NCI-H1417 (cell line): ENCODE data around the gene CCDC68.
"Not testable (repeated sequence)": the region's sequence is repeated elsewhere in the genome, so short reads cannot be mapped to it uniquely, and the experiment has no call there.

Source experiments
- DNase-seq, 3 experiments: peaks; one replicate each; lab custom pipeline; 2025; lab: John Stamatoyannopoulos, UW

The CCDC68 gene

GRCh38 chr18:54875063-54875462 is 84.2 kb downstream of the CCDC68 start:
- DNase-seq, result no peak

DNA sequence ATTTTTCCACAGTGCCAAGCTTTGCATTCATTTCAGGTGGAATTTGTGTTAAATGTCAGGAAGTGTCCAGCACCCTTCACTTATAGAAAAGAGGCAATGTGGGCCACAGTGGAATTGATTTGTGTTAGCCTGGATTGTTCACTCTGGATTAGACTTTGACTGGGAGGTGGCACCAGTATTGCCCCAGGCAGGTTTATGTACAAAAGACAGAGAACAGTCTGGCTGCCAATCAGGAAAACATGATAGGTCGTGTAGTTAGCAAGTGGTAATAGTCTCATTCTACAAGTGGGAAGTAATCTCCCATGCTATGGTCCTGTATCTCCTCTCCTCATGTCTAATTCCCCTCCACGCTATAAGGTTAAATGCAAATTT is 85.4 kb downstream of the CCDC68 start:
- DNase-seq, result peak in 2 of 3 experiments; percentile 25 to 70

- DNase-seq, result no peak
These were observed 86.6 kb downstream of the CCDC68 start for GRCh38 chr18:54872681-54873080.

GRCh38 chr18:54871231-54871630 is 88.0 kb downstream of the CCDC68 start:
- DNase-seq, result peak in 2 of 3 experiments; percentile 32 to 84

GRCh38 chr18:54867131-54867530 is 92.1 kb downstream of the CCDC68 start:
- DNase-seq, result no peak

- DNase-seq, result no peak
These were observed 98.3 kb downstream of the CCDC68 start for GRCh38 chr18:54860941-54861340.

- DNase-seq, result peak in 2 of 3 experiments; percentile 36 to 72
These were observed 99.4 kb downstream of the CCDC68 start for GRCh38 chr18:54859667-54860421.

DNA sequence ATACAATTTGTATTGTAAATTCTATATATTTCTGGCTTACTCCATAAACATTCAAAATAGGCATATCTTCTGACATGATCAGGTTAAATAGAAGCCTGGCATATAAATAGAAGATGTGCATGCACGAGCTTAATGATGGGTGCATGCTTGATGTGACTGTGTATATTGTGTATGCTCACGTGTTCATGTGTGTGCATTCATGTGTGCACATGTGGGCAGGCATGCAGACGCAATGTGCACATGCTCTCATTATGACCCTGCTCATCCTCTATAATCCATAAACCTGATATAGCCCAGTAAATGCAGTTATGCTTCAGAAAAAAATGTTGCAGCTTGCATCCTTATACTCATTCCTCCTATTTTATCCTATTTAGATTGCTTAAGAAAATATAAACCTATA is 101.8 kb downstream of the CCDC68 start:
- no peak for DNase-seq

DNA sequence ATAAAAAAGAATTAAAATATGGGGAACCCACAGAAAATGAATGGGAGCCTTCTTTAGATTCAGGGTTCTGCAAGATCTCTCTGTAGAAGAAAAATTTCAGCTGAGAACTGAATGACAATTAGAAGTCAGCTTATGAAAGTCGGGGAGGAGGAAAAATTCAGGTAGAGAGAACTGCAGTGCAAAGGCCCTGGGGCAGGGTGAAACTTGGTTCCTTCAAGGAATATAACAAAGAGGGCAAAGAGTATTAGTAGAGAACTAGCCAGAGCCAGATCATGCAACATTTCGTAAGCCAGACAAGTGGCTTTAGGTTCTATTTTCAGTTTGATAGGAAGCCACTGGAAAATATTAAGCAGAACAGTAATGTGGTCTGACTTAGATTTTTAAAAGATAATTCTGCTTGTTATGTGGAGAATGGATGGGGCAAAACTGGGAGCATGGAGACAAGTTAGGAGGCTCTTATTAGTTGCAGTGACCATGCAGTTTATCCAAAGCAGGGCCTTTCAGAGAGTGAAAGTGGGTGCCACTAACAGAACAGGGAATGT is 103.1 kb downstream of the CCDC68 start:
- DNase-seq, result no peak

DNA sequence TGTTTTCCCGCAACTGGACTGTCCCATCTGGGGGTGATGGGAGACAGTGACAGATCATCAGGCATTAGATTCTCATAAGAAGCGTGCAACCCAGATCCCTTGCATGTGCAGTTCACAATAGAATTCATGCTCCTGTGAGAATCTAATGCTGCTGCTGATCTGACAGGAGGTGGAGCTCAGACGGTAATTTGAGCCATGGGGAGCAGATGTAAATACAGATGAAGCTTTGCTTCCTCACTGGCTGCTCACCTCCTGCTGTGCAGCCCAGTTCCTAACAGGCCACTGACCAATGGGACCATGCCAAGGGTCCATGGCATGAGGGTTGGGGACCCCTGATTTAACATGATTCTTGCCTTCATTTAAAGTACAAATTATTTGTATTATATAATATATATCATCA is 104.2 kb downstream of the CCDC68 start:
- not testable (repeated sequence) for DNase-seq

- DNase-seq, result no peak
These were observed 106.2 kb downstream of the CCDC68 start for GRCh38 chr18:54852780-54853675.
